Activated CD4-positive, alpha-beta T cell treated with anti-CD3 and anti-CD28 coated beads, Interleukin-2, amount 10 ng/mL, durations not matched to agents 24 days and 14 days (primary cell): ENCODE results near the gene PLEKHA8. TPM values are rescaled to one million over a fixed set of nuclear protein-coding genes. Genes with fewer than 3 reads are reported as not detected.

ENCODE experiments used
- DNase-seq: peaks from one replicate; pipeline ENCODE4 v3.0.0; 2022
- H3K27ac Mint-ChIP-seq: one replicate; pipeline ENCODE4 v1.8.0; 2022; ENCODE audit warnings: mild to moderate bottlenecking, mixed read lengths
- H3K27me3 Mint-ChIP-seq: one replicate; pipeline ENCODE4 v1.8.0; 2022; ENCODE audit warnings: mixed read lengths
- H3K36me3 Mint-ChIP-seq: one replicate; pipeline ENCODE4 v1.8.0; 2022; ENCODE audit warnings: low read depth, mild to moderate bottlenecking, mixed read lengths
- H3K4me1 Mint-ChIP-seq: one replicate; pipeline ENCODE4 v1.8.0; 2021; ENCODE audit warnings: mixed read lengths
- H3K4me3 Mint-ChIP-seq: one replicate; pipeline ENCODE4 v1.8.0; 2022; ENCODE audit warnings: mild to moderate bottlenecking, moderate library complexity, mixed read lengths
- H3K9me3 Mint-ChIP-seq: one replicate; pipeline ENCODE4 v1.8.0; 2021; ENCODE audit warnings: mixed read lengths
- intact Hi-C: fragments of 100-400 bp; cut with micrococcal nuclease; formaldehyde crosslinking; loops from one replicate; pipeline ENCODE4 v1.15.1; 2023
- total RNA-seq: library from RNA; stranded (reverse); gene quantifications from 2 replicates; pipeline ENCODE4 v1.2.3, GENCODE V29; 2022

PLEKHA8 gene
- total RNA-seq, 1 donor from 2014 or later: 10.7 TPM

DNA sequence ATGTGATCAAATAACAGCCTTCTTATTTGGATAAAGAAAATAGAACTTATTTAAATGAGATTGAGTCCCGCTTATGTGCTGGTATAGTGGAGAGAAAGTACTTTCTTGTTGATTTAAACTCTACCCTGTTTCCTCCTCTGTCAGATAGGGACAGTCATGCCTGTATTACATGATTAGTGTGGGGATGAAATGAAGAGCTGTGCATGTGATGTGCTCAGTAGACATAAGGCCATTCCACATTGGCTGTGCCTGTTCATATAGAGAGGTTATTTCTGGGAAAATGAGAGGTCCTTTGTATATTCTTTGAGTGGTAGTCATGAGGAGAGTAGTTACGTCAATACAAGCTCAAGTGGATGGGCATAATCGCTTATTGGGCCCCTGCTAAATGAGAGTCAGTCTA lies 112.2 kb downstream of the PLEKHA8 start:
- intact Hi-C loops: no loop called here
- peaks cover 9% of the 10 kb centered on the region for H3K27me3 Mint-ChIP-seq
- no peaks in the 10 kb centered on the region for H3K36me3 Mint-ChIP-seq
- no peaks in the 10 kb centered on the region for H3K9me3 Mint-ChIP-seq
- no peak overlapping the region for H3K4me3 Mint-ChIP-seq
- no peak for DNase-seq
- H3K4me1 Mint-ChIP-seq: peaks cover 3% of the 10 kb centered on the region
- H3K27ac Mint-ChIP-seq: no peak overlapping the region

- Mint-ChIP-seq H3K36me3 (no peaks in the 10 kb centered on the region), H3K4me1 (no peaks in the 10 kb centered on the region), H3K4me3 (no peak overlapping the region), H3K27ac (no peak overlapping the region), H3K27me3 (peaks cover 3% of the 10 kb centered on the region), H3K9me3 (no peaks in the 10 kb centered on the region)
- no peak for DNase-seq
- intact Hi-C loops: no loop called here
Measured at GRCh38 chr7:30142710-30143109, 114.5 kb downstream of the PLEKHA8 start.

- Mint-ChIP-seq H3K9me3 (no peaks in the 10 kb centered on the region), H3K4me1 (peaks cover under 1% of the 10 kb centered on the region), H3K36me3 (no peaks in the 10 kb centered on the region), H3K27ac (no peak overlapping the region), H3K27me3 (peaks cover 3% of the 10 kb centered on the region), H3K4me3 (no peak overlapping the region)
- no peak for DNase-seq
- intact Hi-C loops: no loop called here
Measured at GRCh38 chr7:30143748-30144251, 115.6 kb downstream of the PLEKHA8 start.

DNA sequence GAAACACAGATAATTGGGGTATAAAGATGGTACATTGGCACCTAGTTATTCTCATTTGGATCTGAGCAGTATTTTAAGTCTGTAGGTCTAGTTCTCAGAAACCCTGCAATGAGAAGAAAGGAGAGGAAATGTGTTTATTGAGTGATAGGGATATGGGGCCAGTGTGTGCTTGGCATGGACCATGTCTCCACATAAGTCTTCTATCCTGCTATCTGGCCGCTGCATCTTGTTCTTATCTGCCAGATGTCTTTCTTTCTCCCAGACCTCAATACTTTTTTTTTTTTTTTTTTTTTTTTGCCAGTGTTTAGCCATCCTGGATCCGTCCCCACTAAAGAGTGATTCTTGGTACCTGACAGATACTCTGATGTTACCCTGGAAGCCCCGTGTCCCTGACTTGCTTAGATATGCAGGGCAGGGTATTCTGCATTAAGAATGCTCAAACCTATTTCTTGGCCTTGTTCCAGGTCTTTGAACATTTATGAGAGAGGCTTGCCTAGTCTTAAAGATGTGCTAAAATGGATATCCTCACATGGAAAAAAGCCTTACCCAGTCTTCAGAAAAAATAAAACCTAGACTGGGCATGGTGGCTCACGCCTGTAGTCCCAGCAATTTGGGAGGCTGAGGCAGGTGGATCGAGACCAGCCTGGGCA lies 116.6 kb downstream of the PLEKHA8 start:
- no peak overlapping the region for H3K4me3 Mint-ChIP-seq
- H3K4me1 Mint-ChIP-seq: peaks cover 8% of the 10 kb centered on the region
- intact Hi-C loops: no loop called here
- H3K36me3 Mint-ChIP-seq: no peaks in the 10 kb centered on the region
- no peaks in the 10 kb centered on the region for H3K9me3 Mint-ChIP-seq
- no peak for DNase-seq
- H3K27me3 Mint-ChIP-seq: peaks cover 3% of the 10 kb centered on the region
- no peak overlapping the region for H3K27ac Mint-ChIP-seq

DNA sequence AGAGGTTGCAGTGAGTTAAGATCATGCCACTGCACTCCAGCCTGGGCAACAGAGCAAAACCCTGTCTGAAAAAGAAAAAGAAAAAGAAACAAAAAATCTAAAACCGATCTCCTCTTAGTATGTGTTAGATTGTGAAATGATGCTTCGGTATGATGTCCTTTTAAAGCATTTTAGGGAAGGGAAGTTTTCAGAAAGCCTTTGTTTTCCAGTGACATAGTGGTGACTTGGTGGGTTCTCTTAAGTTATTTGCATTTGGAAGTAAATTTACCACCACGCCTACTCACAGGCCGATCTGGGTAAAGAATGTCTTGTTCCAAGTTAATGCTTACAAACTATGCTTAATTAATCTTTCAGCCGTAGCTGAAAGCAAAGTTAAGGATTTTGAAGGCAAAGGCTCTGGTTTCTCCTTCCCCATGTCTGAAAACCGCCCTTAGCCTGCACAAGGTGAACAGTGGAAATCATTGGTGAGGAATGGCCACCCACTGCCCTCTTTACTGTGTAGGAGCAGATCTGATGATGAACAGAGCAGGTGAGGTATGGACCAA lies 117.3 kb downstream of the PLEKHA8 start:
- intact Hi-C loops: no loop called here
- no peak for DNase-seq
- peaks cover 10% of the 10 kb centered on the region for H3K4me1 Mint-ChIP-seq
- no peaks in the 10 kb centered on the region for H3K9me3 Mint-ChIP-seq
- H3K27ac Mint-ChIP-seq: no peak overlapping the region
- H3K27me3 Mint-ChIP-seq: peaks cover 3% of the 10 kb centered on the region
- no peak overlapping the region for H3K4me3 Mint-ChIP-seq
- H3K36me3 Mint-ChIP-seq: no peaks in the 10 kb centered on the region

DNA sequence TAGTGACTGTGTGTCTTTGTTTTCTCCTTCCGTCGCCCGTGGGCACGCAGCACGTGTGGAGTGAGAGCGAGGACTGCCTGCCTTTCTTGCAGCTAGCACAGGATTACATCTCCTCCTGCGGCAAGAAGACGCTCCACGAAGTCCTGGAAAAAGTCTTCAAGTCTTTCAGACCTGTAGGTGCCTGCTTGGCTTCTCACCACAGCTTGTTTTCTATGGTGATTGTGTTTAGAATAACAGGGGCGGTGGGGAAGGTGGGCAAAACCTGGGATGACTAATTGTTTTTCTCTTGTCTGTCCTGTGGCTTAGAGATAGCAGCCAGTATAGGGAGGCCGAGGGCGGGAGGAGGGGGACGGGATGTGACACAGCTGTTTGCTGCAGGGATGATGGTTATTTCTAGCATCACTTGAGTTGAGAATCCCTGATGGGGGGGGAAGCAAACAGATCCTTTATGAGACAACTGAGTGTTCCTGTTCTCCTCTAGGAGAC lies 118.0 kb downstream of the PLEKHA8 start:
- DNase-seq: no peak

GRCh38 chr7:30147223-30147622 lies 119.0 kb downstream of the PLEKHA8 start:
- Mint-ChIP-seq H3K36me3 (no peaks in the 10 kb centered on the region), H3K4me3 (no peak overlapping the region), H3K9me3 (no peaks in the 10 kb centered on the region), H3K27me3 (peaks cover 3% of the 10 kb centered on the region), H3K4me1 (peaks cover 10% of the 10 kb centered on the region), H3K27ac (no peak overlapping the region)
- intact Hi-C loops: no loop called here
- DNase-seq: no peak

More for the DNA sequence above, 118.0 kb downstream of the PLEKHA8 start:
- Mint-ChIP-seq H3K4me3 (no peak overlapping the region), H3K4me1 (peaks cover 10% of the 10 kb centered on the region), H3K27me3 (peaks cover 3% of the 10 kb centered on the region), H3K36me3 (no peaks in the 10 kb centered on the region), H3K9me3 (no peaks in the 10 kb centered on the region), H3K27ac (no peak overlapping the region)
- intact Hi-C loops: no loop called here

- no peak for DNase-seq
- peaks cover 10% of the 10 kb centered on the region for H3K4me1 Mint-ChIP-seq
- intact Hi-C loops: no loop called here
Measured at GRCh38 chr7:30147785-30148184, 119.6 kb downstream of the PLEKHA8 start.

DNA sequence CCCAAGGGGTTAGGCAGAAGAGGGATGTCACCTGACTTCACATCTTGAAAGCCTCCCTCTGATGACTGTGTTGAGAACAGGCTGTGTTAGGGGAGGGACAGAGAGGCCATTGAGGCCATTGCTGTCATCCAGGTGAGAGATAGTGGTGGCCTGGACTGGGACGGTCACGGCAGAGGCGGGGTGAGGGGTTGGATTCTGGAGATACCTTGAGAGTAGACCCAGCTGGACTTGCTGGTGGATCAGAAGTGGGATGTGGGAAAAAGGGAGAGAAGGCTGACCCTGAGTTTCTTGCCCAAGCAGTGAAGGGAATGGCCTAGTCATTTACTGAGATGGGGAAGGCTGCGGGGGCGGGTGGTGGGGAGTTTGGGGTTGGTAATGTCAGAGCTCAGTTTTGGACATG lies 120.2 kb downstream of the PLEKHA8 start:
- Mint-ChIP-seq H3K27ac (no peak overlapping the region), H3K27me3 (no peaks in the 10 kb centered on the region)
- intact Hi-C loops: no loop called here

More at GRCh38 chr7:30147785-30148184, 119.6 kb downstream of the PLEKHA8 start:
- no peaks in the 10 kb centered on the region for H3K36me3 Mint-ChIP-seq
- peaks cover 3% of the 10 kb centered on the region for H3K27me3 Mint-ChIP-seq
- H3K4me3 Mint-ChIP-seq: no peak overlapping the region
- no peak overlapping the region for H3K27ac Mint-ChIP-seq
- no peaks in the 10 kb centered on the region for H3K9me3 Mint-ChIP-seq

DNA sequence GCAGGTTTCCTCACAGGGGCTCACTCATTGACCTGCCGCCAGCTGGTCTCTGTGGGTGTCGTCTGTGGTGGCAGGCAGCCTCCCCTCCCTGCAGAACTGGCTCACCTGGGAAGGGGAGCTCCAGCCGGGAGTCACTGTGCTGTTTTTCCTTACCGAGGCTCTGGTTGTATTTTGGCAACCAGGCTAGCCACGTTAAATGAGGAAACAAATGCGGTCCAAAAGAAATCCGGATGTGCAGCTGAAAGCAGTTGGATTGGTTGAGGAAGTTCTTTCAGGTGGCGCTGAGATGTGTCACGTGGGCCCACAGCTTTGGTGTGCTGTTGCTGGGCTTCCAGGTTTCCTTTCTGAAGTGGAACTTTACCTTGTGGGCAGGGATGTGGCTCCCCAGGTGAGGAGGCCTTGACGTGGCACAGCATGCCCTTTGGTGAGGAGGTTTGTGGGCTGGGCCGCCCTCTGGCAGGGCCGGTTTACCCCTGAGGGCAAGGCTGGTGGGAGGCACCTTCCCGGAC lies 120.8 kb downstream of the PLEKHA8 start:
- H3K4me1 Mint-ChIP-seq: peaks cover 10% of the 10 kb centered on the region
- no peaks in the 10 kb centered on the region for H3K9me3 Mint-ChIP-seq
- H3K27me3 Mint-ChIP-seq: no peaks in the 10 kb centered on the region
- H3K36me3 Mint-ChIP-seq: no peaks in the 10 kb centered on the region
- intact Hi-C loops: no loop called here
- peak; percentile 79 for DNase-seq
- H3K27ac Mint-ChIP-seq: peak overlapping the region; percentile 11
- peak overlapping the region; percentile 34 for H3K4me3 Mint-ChIP-seq

More for the DNA sequence above, 120.2 kb downstream of the PLEKHA8 start:
- DNase-seq: no peak
- Mint-ChIP-seq H3K4me1 (peaks cover 10% of the 10 kb centered on the region), H3K4me3 (no peak overlapping the region), H3K9me3 (no peaks in the 10 kb centered on the region), H3K36me3 (no peaks in the 10 kb centered on the region)

- no peak overlapping the region for H3K27ac Mint-ChIP-seq
- H3K4me3 Mint-ChIP-seq: peak overlapping the region; percentile 34
- H3K9me3 Mint-ChIP-seq: no peaks in the 10 kb centered on the region
- intact Hi-C loops: no loop called here
- DNase-seq: no peak
- H3K27me3 Mint-ChIP-seq: no peaks in the 10 kb centered on the region
- peaks cover 10% of the 10 kb centered on the region for H3K4me1 Mint-ChIP-seq
- H3K36me3 Mint-ChIP-seq: no peaks in the 10 kb centered on the region
Measured at GRCh38 chr7:30149640-30150272, 121.5 kb downstream of the PLEKHA8 start.

- DNase-seq: no peak
- H3K4me3 Mint-ChIP-seq: no peak overlapping the region
- H3K36me3 Mint-ChIP-seq: no peaks in the 10 kb centered on the region
- H3K9me3 Mint-ChIP-seq: no peaks in the 10 kb centered on the region
- H3K27ac Mint-ChIP-seq: no peak overlapping the region
- intact Hi-C loops: no loop called here
- H3K4me1 Mint-ChIP-seq: peaks cover 10% of the 10 kb centered on the region
- no peaks in the 10 kb centered on the region for H3K27me3 Mint-ChIP-seq
Measured at GRCh38 chr7:30150711-30151110, 122.5 kb downstream of the PLEKHA8 start.

DNA sequence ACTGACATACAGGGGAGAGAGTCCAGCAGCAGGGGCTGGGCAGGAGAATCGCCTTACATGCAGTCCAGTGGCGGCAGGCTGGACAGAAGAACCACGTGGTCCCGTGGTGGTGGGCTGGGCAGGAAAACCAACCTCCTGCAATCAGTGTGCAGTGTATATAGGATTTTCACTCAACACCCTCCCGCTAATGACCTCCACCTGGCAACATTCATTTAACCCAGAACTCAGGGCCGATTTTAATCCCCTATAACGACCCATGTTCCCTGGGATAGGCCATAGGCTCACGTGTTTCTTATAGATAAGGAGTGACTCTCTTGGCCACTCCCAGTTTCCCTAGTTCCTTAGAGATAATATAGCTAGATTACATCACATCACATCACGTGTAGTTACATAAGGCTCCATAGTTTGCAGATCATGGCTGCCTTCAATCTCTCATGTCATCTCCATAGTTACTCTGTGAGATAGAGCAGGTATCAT lies 125.9 kb downstream of the PLEKHA8 start:
- Mint-ChIP-seq H3K9me3 (no peaks in the 10 kb centered on the region), H3K36me3 (no peaks in the 10 kb centered on the region), H3K4me3 (no peak overlapping the region), H3K4me1 (peaks cover 19% of the 10 kb centered on the region), H3K27me3 (no peaks in the 10 kb centered on the region), H3K27ac (no peak overlapping the region)
- intact Hi-C loops: no loop called here
- no peak for DNase-seq

GRCh38 chr7:30155481-30155880 lies 127.3 kb downstream of the PLEKHA8 start:
- Mint-ChIP-seq H3K27ac (no peak overlapping the region), H3K4me3 (no peak overlapping the region), H3K36me3 (no peaks in the 10 kb centered on the region), H3K27me3 (no peaks in the 10 kb centered on the region), H3K4me1 (peaks cover 23% of the 10 kb centered on the region), H3K9me3 (no peaks in the 10 kb centered on the region)
- DNase-seq: no peak
- intact Hi-C loops: no loop called here
